Peyer's patch (tissue), 4 donors: ENCODE data around the gene TMIE. TPM values are rescaled to one million over a fixed set of nuclear protein-coding genes. Genes with fewer than 3 reads are reported as not detected.

ENCODE experiments used
- DNase-seq, 3 donors: peaks; one replicate each; pipeline ENCODE4 v3.0.0-alpha.2; 2017 to 2019
- H3K27ac ChIP-seq, 4 donors: fragments of 200-600 bp; sonication (generic); one replicate each; pipeline ENCODE4 v1.5.1; 2016 to 2019
- H3K27me3 ChIP-seq, 2 donors: fragments of 200-600 bp; sonication (generic); one replicate each; pipeline ENCODE4 v1.5.1; 2019
- H3K36me3 ChIP-seq, 3 donors: fragments of 200-600 bp; sonication (generic); one replicate each; pipeline ENCODE4 v1.5.1; 2016 to 2019
- H3K4me1 ChIP-seq, 4 donors: fragments of 200-600 bp; sonication (generic); one replicate each; pipeline ENCODE4 v1.5.1; 2016 to 2019
- H3K4me3 ChIP-seq, 4 donors: fragments of 200-600 bp; sonication (generic); 1 replicate in 3 of 4; 2 replicates in 1 of 4; pipeline ENCODE4 v1.5.1; 2016 to 2019; ENCODE audit warnings: mild to moderate bottlenecking in 1 of 4
- H3K9me3 ChIP-seq, 4 donors: fragments of 200-600 bp; sonication (generic); one replicate each; pipeline ENCODE4 v1.5.1; 2016 to 2019; ENCODE audit warnings: mild to moderate bottlenecking in 1 of 4
- CTCF ChIP-seq, 6 experiments: fragments of 450-650 bp in 4 of 6; fragments of 200-600 bp in 2 of 6; sonication (generic) in 1 of 6; IDR thresholded peaks; one replicate each; pipeline ENCODE4 v1.5.1; 2017 to 2019; ENCODE audit warnings: antibody characterized with exemption in 6 of 6, mild to moderate bottlenecking in 3 of 6, moderate library complexity in 1 of 6
- POLR2A ChIP-seq, 2 donors: fragments of 450-650 bp; IDR thresholded peaks; one replicate each; pipeline ENCODE4 v1.5.1; 2017; ENCODE audit warnings: antibody characterized with exemption in 2 of 2, mild to moderate bottlenecking in 2 of 2, moderate library complexity in 2 of 2
- total RNA-seq, 4 donors: library from RNA; depleted of rRNA; stranded (reverse); fragments of >200 nt; gene quantifications; one replicate each; pipeline ENCODE4 v1.1.0, GENCODE V29; 2016

Gene TMIE
- total RNA-seq, 4 donors from 2014 or later: 1.3 TPM; not detected in 3

GRCh38 chr3:46675426-46675825, 25.8 kb upstream of the TMIE start:
- no peak overlapping the region for H3K4me3 ChIP-seq
- TF ChIP-seq CTCF (IDR thresholded peaks at IDR 0.05) (no peak), POLR2A (IDR thresholded peaks at IDR 0.05) (no peak)
- peaks cover 0 to 3% (median 0%) of the 10 kb centered on the region in 3 donors for H3K36me3 ChIP-seq
- no peak overlapping the region for H3K27ac ChIP-seq
- H3K4me1 ChIP-seq: no peaks in the 10 kb centered on the region
- no peaks in the 10 kb centered on the region for H3K9me3 ChIP-seq
- no peaks in the 10 kb centered on the region for H3K27me3 ChIP-seq
- peak in 1 of 3 donors; percentile 38 for DNase-seq

- Histone ChIP-seq H3K4me1 (no peaks in the 10 kb centered on the region), H3K4me3 (no peak overlapping the region), H3K36me3 (peaks cover 0 to 3% (median 0%) of the 10 kb centered on the region in 3 donors), H3K27ac (no peak overlapping the region), H3K27me3 (no peaks in the 10 kb centered on the region), H3K9me3 (no peaks in the 10 kb centered on the region)
- TF ChIP-seq CTCF (IDR thresholded peaks at IDR 0.05) (no peak), POLR2A (IDR thresholded peaks at IDR 0.05) (no peak)
- DNase-seq: peak in 1 of 3 donors; percentile 34
These were observed 25.2 kb upstream of the TMIE start for GRCh38 chr3:46675843-46676567.

- TF ChIP-seq CTCF (IDR thresholded peaks at IDR 0.05) (no peak), POLR2A (IDR thresholded peaks at IDR 0.05) (no peak)
- peak overlapping the region in 3 of 4 donors; percentile 12 to 25 (median 14) for H3K4me3 ChIP-seq
- H3K27me3 ChIP-seq: no peaks in the 10 kb centered on the region
- DNase-seq: no peak
- no peaks in the 10 kb centered on the region for H3K9me3 ChIP-seq
- peak overlapping the region in 3 of 4 donors; percentile 38 to 58 (median 55) for H3K27ac ChIP-seq
- H3K36me3 ChIP-seq: peaks cover 0 to 3% (median 0%) of the 10 kb centered on the region in 3 donors
- H3K4me1 ChIP-seq: no peaks in the 10 kb centered on the region
These were observed 24.4 kb upstream of the TMIE start for GRCh38 chr3:46676601-46677410.

GRCh38 chr3:46677411-46677726, 23.8 kb upstream of the TMIE start:
- Histone ChIP-seq H3K9me3 (no peaks in the 10 kb centered on the region), H3K4me3 (no peak overlapping the region), H3K27ac (peak overlapping the region in 2 of 4 donors; percentile 38 to 55), H3K27me3 (no peaks in the 10 kb centered on the region), H3K36me3 (peaks cover 0 to 3% (median 0%) of the 10 kb centered on the region in 3 donors), H3K4me1 (no peaks in the 10 kb centered on the region)
- TF ChIP-seq CTCF (IDR thresholded peaks at IDR 0.05) (no peak), POLR2A (IDR thresholded peaks at IDR 0.05) (no peak)
- DNase-seq: peak in 1 of 3 donors; percentile 54

GRCh38 chr3:46678280-46678679, 22.9 kb upstream of the TMIE start:
- Histone ChIP-seq H3K9me3 (no peaks in the 10 kb centered on the region), H3K4me1 (no peaks in the 10 kb centered on the region), H3K36me3 (peaks cover 0 to 3% (median 0%) of the 10 kb centered on the region in 3 donors), H3K27me3 (no peaks in the 10 kb centered on the region), H3K4me3 (no peak overlapping the region), H3K27ac (no peak overlapping the region)
- TF ChIP-seq CTCF (IDR thresholded peaks at IDR 0.05): no peak
- TF ChIP-seq POLR2A (IDR thresholded peaks at IDR 0.05): no peak
- no peak for DNase-seq
